PC-3 (cell line): Measurements from ENCODE around the gene RAF1. TPM values are rescaled to one million over a fixed set of nuclear protein-coding genes. Genes with fewer than 3 reads are reported as not detected.
"Not testable (repeated sequence)": the region's sequence is repeated elsewhere in the genome, so short reads cannot be mapped to it uniquely, and the experiment has no call there.

Source experiments
- ATAC-seq: fragments of 200-7000 bp; cut with Tn5 transposase; 2 replicates; pipeline ENCODE4 v1.9.1; 2020; ENCODE audit warnings: mild to moderate bottlenecking, moderate library complexity
- BruUV-seq: library from RNA; stranded (reverse); fragments of 400-500 nt; replicated peaks from 2 replicates; lab custom pipeline; 2021; lab: Mats Ljungman, UMichigan
- CTCF ChIA-PET: fragments of 300-600 bp; sonication (Branson Sonifier 250); formaldehyde crosslinking; loops from one replicate; lab custom pipeline; 2022; ENCODE audit warnings: antibody characterized with exemption; lab: Charles Lee
- POLR2A ChIA-PET: fragments of 300-600 bp; sonication (Branson Sonifier 250); formaldehyde crosslinking; loops from one replicate; lab custom pipeline; 2022; ENCODE audit warnings: antibody characterized with exemption; ENCODE audit not compliant: unreplicated experiment; lab: Charles Lee
- DNase-seq: peaks from one replicate; pipeline ENCODE4 v3.0.0-alpha.2; 2015
- H2AFZ ChIP-seq: fragments of 300-600 bp; sonication (generic); 2 replicates; pipeline ENCODE4 v1.6.0; 2016; ENCODE audit warnings: antibody characterized with exemption, low read length
- H3F3A ChIP-seq: fragments of 300-600 bp; sonication (generic); one replicate; pipeline ENCODE4 v1.6.0; 2017; ENCODE audit warnings: antibody characterized with exemption, low read length, control low read depth, mild to moderate bottlenecking; ENCODE audit not compliant: unreplicated experiment
- H3K27ac ChIP-seq: fragments of 300-600 bp; sonication (generic); 2 replicates; pipeline ENCODE4 v1.5.1; 2016; ENCODE audit warnings: mild to moderate bottlenecking, low read length
- H3K27me3 ChIP-seq: fragments of 300-600 bp; sonication (generic); 2 replicates; pipeline ENCODE4 v1.6.1; 2016; ENCODE audit warnings: low read length, mixed read lengths
- H3K36me3 ChIP-seq: fragments of 300-600 bp; sonication (generic); 2 replicates; pipeline ENCODE4 v1.6.1; 2016; ENCODE audit warnings: low read depth, mixed run types, low read length, mixed read lengths
- H3K4me1 ChIP-seq: fragments of 300-600 bp; sonication (generic); 2 replicates; pipeline ENCODE4 v1.5.1; 2016; ENCODE audit warnings: low read length; ENCODE audit not compliant: insufficient read depth
- H3K4me2 ChIP-seq: fragments of 300-600 bp; sonication (generic); 2 replicates; pipeline ENCODE4 v1.6.0; 2016; ENCODE audit warnings: low read length
- H3K4me3 ChIP-seq: fragments of 300-600 bp; sonication (generic); 2 replicates; pipeline ENCODE4 v1.5.1; 2016; ENCODE audit warnings: mild to moderate bottlenecking, low read length, mixed read lengths
- H3K79me2 ChIP-seq: fragments of 300-600 bp; sonication (generic); 2 replicates; pipeline ENCODE4 v1.6.1; 2017; ENCODE audit warnings: low read length, mixed read lengths
- H3K9ac ChIP-seq: fragments of 300-600 bp; sonication (generic); 2 replicates; pipeline ENCODE4 v1.6.0; 2016; ENCODE audit warnings: mild to moderate bottlenecking, low read length
- H3K9me2 ChIP-seq: fragments of 300-600 bp; sonication (generic); replicated peaks from 2 replicates; pipeline ENCODE4 v1.6.1; 2016; ENCODE audit warnings: mixed run types, low read length, mixed read lengths
- H3K9me3 ChIP-seq: fragments of 300-600 bp; sonication (generic); 2 replicates; pipeline ENCODE4 v1.6.1; 2016; ENCODE audit warnings: low read length, mixed read lengths
- H4K20me1 ChIP-seq: fragments of 300-600 bp; sonication (generic); 2 replicates; pipeline ENCODE4 v1.6.1; 2016; ENCODE audit warnings: low read length, mixed read lengths
- CTCF ChIP-seq: fragments of 300-600 bp; sonication (generic); conservative IDR thresholded peaks from 2 replicates; pipeline ENCODE4 v1.5.1; 2017; ENCODE audit warnings: antibody characterized with exemption, low read depth, mild to moderate bottlenecking, low read length
- EZH2 ChIP-seq: fragments of 300-600 bp; sonication (generic); IDR thresholded peaks from one replicate; pipeline ENCODE4 v1.6.1; 2017; ENCODE audit warnings: antibody characterized with exemption, mild to moderate bottlenecking, low read length; ENCODE audit not compliant: unreplicated experiment
- EZH2phosphoT487 ChIP-seq: fragments of 300-600 bp; sonication (generic); IDR thresholded peaks from 2 replicates; pipeline ENCODE4 v1.6.1; 2018; ENCODE audit warnings: mild to moderate bottlenecking, antibody characterized with exemption, low read length, borderline replicate concordance
- intact Hi-C: fragments of 100-400 bp; cut with micrococcal nuclease; formaldehyde crosslinking; loops from 2 replicates; pipeline ENCODE4 v1.9.0; 2023
- total RNA-seq: library from RNA; depleted of rRNA; stranded (reverse); fragments of >200 nt; gene quantifications from 2 replicates; pipeline ENCODE4 v1.2.3, GENCODE V29; 2014

The RAF1 gene
- total RNA-seq, 1 experiment from 2014 or later: 130 TPM

- no peaks in the 10 kb centered on the region for H3K9me3 ChIP-seq
- H4K20me1 ChIP-seq: no peaks in the 10 kb centered on the region
- no TSS peak for BruUV-seq
- H3K79me2 ChIP-seq: no peaks in the 10 kb centered on the region
- ChIA-PET POLR2A (no interaction called here), CTCF (no interaction called here)
- TF ChIP-seq CTCF (no peak), EZH2phosphoT487 (no peak), EZH2 (no peak)
- no peaks in the 10 kb centered on the region for H3K36me3 ChIP-seq
- no peaks in the 10 kb centered on the region for H3K27me3 ChIP-seq
- intact Hi-C loops: no loop called here
- no peak overlapping the region for H3K27ac ChIP-seq
- H3K4me3 ChIP-seq: no peak overlapping the region
- H3F3A ChIP-seq: no peaks in the 10 kb centered on the region
- ATAC-seq (no peak), DNase-seq (no peak)
- H3K4me2 ChIP-seq: no peak overlapping the region
- no peaks in the 10 kb centered on the region for H3K9me2 ChIP-seq
- H3K4me1 ChIP-seq: peaks cover 7% of the 10 kb centered on the region; the same call in 1 of the 2 replicates
- no peak overlapping the region for H3K9ac ChIP-seq
- H2AFZ ChIP-seq: no peak overlapping the region
Measured at GRCh38 chr3:12702501-12702900, 38.6 kb upstream of the RAF1 start.

- H3K9me2 ChIP-seq, intact Hi-C loops, H3K27me3 ChIP-seq, H3K36me3 ChIP-seq, H4K20me1 ChIP-seq, H3K79me2 ChIP-seq, ATAC-seq, H3K27ac ChIP-seq, H3K4me1 ChIP-seq, H3K4me3 ChIP-seq, CTCF ChIA-PET, H3K9me3 ChIP-seq, DNase-seq, H2AFZ ChIP-seq, H3K4me2 ChIP-seq, H3K9ac ChIP-seq, H3F3A ChIP-seq, POLR2A ChIA-PET, BruUV-seq: not testable (repeated sequence)
Measured at GRCh38 chr3:12701601-12702000, 37.7 kb upstream of the RAF1 start.

GRCh38 chr3:12700800-12701199 lies 36.9 kb upstream of the RAF1 start:
- ChIA-PET CTCF (no interaction called here), POLR2A (no interaction called here)
- Histone ChIP-seq H3K9me3 (no peaks in the 10 kb centered on the region), H3K36me3 (no peaks in the 10 kb centered on the region), H3K4me3 (no peak overlapping the region), H3K9ac (no peak overlapping the region), H2AFZ (no peak overlapping the region), H3K4me1 (peaks cover 7% of the 10 kb centered on the region; the same call in 1 of the 2 replicates), H3K27ac (no peak overlapping the region), H3K79me2 (no peaks in the 10 kb centered on the region), H3K4me2 (no peak overlapping the region), H3F3A (no peaks in the 10 kb centered on the region), H3K9me2 (no peaks in the 10 kb centered on the region), H3K27me3 (no peaks in the 10 kb centered on the region), H4K20me1 (no peaks in the 10 kb centered on the region)
- no peak for DNase-seq
- BruUV-seq: no TSS peak
- intact Hi-C loops: no loop called here
- TF ChIP-seq CTCF: no peak
- no peak for TF ChIP-seq EZH2phosphoT487
- TF ChIP-seq EZH2: no peak
- no peak for ATAC-seq
